ENCODE data around the gene PDZK1IP1. TPM values are rescaled to one million over a fixed set of nuclear protein-coding genes. Genes with fewer than 3 reads are reported as not detected.

Gene PDZK1IP1
- total and polyA plus RNA-seq, 7 experiments from 2014 or later: not detected

DNA sequence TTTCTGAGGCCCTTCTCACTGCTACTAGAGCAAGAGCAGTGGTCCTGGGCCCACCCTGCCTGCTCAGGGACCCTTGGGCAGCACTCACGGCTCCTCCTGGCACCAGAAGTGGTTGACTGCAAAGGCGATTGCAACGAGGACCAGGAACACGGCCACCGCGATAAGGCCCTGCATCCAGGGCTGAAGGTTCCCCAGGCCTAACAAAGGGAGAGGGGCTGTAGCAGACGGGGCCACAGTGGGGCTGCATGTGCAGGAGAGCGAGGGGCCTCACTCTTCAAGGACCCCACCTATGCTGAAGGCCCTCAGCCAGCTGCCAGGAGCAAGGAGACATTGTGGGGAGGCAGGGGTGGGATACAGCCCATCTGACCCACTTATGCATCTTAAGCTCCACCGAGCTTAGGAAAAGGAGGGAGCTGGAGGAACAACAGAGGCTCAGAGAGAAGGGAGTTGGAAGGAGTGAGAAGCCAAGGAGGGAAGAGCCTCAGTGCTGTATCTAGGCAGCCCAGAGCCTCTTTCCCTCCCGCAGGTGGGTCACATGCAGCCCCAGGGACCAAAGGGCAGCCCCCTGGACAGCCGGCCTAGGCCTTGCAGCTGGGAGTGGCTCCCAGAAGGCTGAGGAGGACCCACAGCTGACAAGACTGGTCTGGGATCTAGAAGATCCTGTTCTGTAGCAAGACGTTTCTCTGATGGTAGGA lies 2.5 kb downstream of the PDZK1IP1 start:
- POLR2A ChIA-PET: no interaction called here
- Histone ChIP-seq H3K27ac (ENCODE audit: low read depth, low read length) (no peak overlapping the region), H3K4me1 (ENCODE audit: control insufficient read depth in 2 of 2, insufficient read depth in 2 of 2, low read length in 2 of 2) (no peaks in the 10 kb centered on the region), H3K4me3 (ENCODE audit: low read length) (no peak overlapping the region), H3K36me3 (ENCODE audit: control insufficient read depth in 2 of 3, insufficient read depth in 3 of 3, low read length in 3 of 3) (no peaks in the 10 kb centered on the region), H3K27me3 (ENCODE audit: control insufficient read depth in 2 of 2, insufficient read depth in 2 of 2, low read length in 2 of 2) (no peaks in the 10 kb centered on the region), H3K9me3 (ENCODE audit: control insufficient read depth in 2 of 3, low read length in 3 of 3) (no peaks in the 10 kb centered on the region)
- H3K4me1 Mint-ChIP-seq: peaks cover 0 to 2% (median 0%) of the 10 kb centered on the region in 7 donors
- no peaks in the 10 kb centered on the region for H3K36me3 Mint-ChIP-seq
- DNase-seq (no peak), ATAC-seq (no peak)
- CTCF ChIA-PET: interaction anchor here (0.7 kb wide), 1 partner anchor 8 kb away, joined by 3 read pairs; no protein-coding TSS in a partner anchor
- no peak overlapping the region for H3K27ac Mint-ChIP-seq
- H3K9me3 Mint-ChIP-seq: peaks cover 0 to 2% (median 0%) of the 10 kb centered on the region in 11 donors
- intact Hi-C loops (cut with micrococcal nuclease): no loop called here
- peaks cover 0 to 15% (median 7%) of the 10 kb centered on the region in 5 donors for H3K27me3 Mint-ChIP-seq
- H3K4me3 Mint-ChIP-seq: no peak overlapping the region

DNA sequence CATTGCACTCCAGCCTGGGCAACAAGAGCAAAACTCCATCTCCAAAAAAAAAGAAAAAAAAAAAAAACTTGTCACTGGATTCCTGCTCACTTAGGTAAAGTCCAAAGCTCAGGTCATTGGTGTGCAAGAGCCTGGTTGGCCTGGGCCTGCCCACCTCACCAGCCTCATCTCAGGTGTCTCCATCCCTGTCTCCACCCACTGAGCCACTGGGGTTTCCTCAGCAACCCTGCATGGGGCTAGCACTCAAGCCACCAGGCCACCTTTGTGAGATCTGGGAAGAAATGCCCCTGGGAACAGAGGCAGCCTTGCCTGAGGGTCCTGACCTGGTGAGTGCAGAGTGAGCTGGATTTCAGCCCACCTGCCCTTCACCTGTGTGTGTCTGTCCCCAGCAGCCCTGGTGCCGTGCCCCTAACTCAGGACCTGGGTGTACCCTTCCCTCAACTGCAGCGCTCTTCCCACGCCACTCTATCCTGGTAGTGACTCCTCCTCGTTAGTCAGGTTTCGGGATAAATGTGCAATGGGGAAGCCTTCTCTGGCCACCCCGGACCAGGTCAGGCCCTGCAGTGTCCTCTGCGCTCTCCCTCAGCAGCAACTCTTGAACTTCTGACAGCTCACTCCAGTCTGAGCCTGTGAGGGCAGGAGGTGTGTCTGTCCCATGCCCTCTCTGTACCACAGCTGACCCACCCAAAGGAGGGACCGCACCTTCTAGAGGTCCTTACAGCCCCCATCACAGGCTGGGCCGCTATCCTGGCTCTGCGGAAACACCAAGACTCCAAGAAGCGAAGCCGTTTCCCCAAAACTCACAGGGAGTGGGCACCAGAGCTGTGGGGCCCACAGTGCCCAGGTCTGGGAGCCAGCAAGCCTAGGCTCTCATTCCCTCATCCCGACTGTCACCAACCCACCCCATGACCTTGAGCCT lies 3.3 kb downstream of the PDZK1IP1 start:
- Histone ChIP-seq H3K27me3 (ENCODE audit: control insufficient read depth in 2 of 2, insufficient read depth in 2 of 2, low read length in 2 of 2) (no peaks in the 10 kb centered on the region), H3K4me1 (ENCODE audit: control insufficient read depth in 2 of 2, insufficient read depth in 2 of 2, low read length in 2 of 2) (no peaks in the 10 kb centered on the region), H3K4me3 (ENCODE audit: low read length) (no peak overlapping the region), H3K27ac (ENCODE audit: low read depth, low read length) (no peak overlapping the region), H3K9me3 (ENCODE audit: control insufficient read depth in 2 of 3, low read length in 3 of 3) (no peaks in the 10 kb centered on the region), H3K36me3 (ENCODE audit: control insufficient read depth in 2 of 3, insufficient read depth in 3 of 3, low read length in 3 of 3) (no peaks in the 10 kb centered on the region)
- H3K27me3 Mint-ChIP-seq: peaks cover 0 to 13% (median 8%) of the 10 kb centered on the region in 5 donors
- peak; percentile 8 for ATAC-seq
- H3K4me1 Mint-ChIP-seq: peaks cover 0 to 2% (median 0%) of the 10 kb centered on the region in 7 donors
- DNase-seq: no peak
- intact Hi-C loops (cut with micrococcal nuclease): no loop called here
- ChIA-PET CTCF (interaction anchor here (1.0 kb wide), 1 partner anchor 10 kb away, joined by 3 read pairs; no protein-coding TSS in a partner anchor), POLR2A (no interaction called here)
- no peak overlapping the region for H3K4me3 Mint-ChIP-seq
- no peaks in the 10 kb centered on the region for H3K36me3 Mint-ChIP-seq
- H3K27ac Mint-ChIP-seq: no peak overlapping the region
- peaks cover 0 to 3% (median 0%) of the 10 kb centered on the region in 11 donors for H3K9me3 Mint-ChIP-seq

DNA sequence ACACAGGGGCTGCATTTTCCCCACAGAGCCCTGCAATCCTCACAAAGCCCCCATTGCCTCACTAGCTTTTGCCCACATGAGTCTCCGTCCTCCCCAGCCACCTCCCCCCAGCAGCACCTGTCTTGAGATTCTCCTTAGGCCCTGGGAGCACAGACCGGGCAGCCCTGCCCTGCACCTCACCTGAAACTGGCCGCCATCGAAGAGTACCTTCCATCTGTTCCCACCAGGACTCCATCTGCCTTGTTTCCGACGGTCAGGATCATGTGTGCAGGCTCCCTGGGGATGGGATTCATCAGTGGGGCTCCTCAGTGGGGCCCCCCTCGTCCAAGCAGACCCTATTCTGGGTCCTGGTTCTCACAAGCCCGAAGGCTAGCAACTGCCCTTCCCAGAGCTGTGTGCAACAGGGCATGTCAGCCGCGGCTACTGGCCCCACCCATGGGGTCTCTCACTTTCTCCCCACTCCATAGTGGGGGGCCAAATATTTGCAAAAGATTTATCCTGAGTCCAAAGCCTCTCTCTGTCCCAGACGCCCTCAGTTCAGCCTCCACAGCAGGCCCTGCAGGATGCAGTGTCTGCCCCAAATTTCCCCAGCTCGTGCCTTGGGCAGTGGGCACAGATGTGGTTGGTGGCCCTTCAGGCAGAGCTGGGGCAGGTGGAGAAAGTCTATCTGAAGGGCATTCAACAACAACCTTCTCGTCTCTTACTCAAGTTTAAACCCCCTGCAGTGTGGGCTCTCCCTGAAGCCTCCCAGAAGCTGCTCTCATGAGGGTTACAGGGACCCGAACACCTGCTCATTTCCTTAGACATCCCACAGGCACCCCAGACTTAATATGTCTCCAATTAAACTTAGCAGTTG lies 4.8 kb downstream of the PDZK1IP1 start:
- H3K27me3 ChIP-seq (ENCODE audit: control insufficient read depth in 2 of 2, insufficient read depth in 2 of 2, low read length in 2 of 2): peaks cover 3 to 5% of the 10 kb centered on the region in 2 donors
- no peak overlapping the region for H3K27ac ChIP-seq (ENCODE audit: low read depth, low read length)
- DNase-seq (no peak), ATAC-seq (no peak)
- ChIA-PET CTCF (interaction anchor here (0.5 to 1.4 kb wide), 4 partner anchors 8 to 392 kb away, joined by 3 to 7 read pairs (median 4); no protein-coding TSS in a partner anchor), POLR2A (no interaction called here)
- H3K9me3 ChIP-seq (ENCODE audit: control insufficient read depth in 2 of 3, low read length in 3 of 3): no peaks in the 10 kb centered on the region
- peaks cover 0 to 4% (median 0%) of the 10 kb centered on the region in 5 donors for H3K36me3 Mint-ChIP-seq
- intact Hi-C loops (cut with micrococcal nuclease): no loop called here
- H3K27ac Mint-ChIP-seq: no peak overlapping the region
- H3K4me1 ChIP-seq (ENCODE audit: control insufficient read depth in 2 of 2, insufficient read depth in 2 of 2, low read length in 2 of 2): no peaks in the 10 kb centered on the region
- peaks cover 9 to 23% (median 21%) of the 10 kb centered on the region in 5 donors for H3K27me3 Mint-ChIP-seq
- no peaks in the 10 kb centered on the region for H3K36me3 ChIP-seq (ENCODE audit: control insufficient read depth in 2 of 3, insufficient read depth in 3 of 3, low read length in 3 of 3)
- no peak overlapping the region for H3K4me3 ChIP-seq (ENCODE audit: low read length)
- H3K4me3 Mint-ChIP-seq: no peak overlapping the region
- peaks cover 0 to 5% (median 0%) of the 10 kb centered on the region in 7 donors for H3K4me1 Mint-ChIP-seq
- peaks cover 0 to 1% (median 0%) of the 10 kb centered on the region in 11 donors for H3K9me3 Mint-ChIP-seq

DNA sequence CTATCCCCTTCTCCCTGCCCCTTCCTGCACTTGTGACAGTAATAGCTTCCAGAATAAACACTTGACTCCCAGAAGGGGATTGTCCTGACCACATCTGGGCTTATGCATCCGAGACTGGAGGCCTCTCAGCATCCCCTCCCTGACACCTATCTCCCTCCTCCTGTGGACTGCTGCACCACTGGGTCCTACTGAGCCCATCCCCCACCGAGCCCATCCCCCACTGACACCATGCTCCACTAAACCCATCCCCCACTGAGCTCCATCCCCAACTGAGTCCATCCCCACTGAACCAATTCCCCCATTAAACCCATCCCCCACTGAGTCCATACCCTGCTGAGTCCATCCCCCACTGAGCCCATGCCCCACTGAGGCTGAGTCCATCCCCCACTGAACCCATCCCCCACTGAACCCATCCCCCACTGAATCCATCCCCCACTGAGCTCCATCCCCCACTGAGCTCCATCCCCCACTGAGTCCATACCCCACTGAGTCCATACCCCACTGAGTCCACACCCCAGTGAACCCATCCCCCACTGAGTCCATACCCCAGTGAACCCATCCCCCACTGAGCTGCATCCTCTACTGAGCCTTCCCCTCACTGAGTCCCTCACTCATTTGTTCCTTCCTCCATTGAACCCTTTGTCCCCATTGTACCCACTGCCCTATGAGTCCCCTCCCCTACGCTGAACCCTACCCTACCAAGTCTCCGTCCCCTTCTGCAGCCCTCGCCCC lies 5.6 kb downstream of the PDZK1IP1 start:
- peaks cover 3 to 8% of the 10 kb centered on the region in 2 donors for H3K27me3 ChIP-seq (ENCODE audit: control insufficient read depth in 2 of 2, insufficient read depth in 2 of 2, low read length in 2 of 2)

DNA sequence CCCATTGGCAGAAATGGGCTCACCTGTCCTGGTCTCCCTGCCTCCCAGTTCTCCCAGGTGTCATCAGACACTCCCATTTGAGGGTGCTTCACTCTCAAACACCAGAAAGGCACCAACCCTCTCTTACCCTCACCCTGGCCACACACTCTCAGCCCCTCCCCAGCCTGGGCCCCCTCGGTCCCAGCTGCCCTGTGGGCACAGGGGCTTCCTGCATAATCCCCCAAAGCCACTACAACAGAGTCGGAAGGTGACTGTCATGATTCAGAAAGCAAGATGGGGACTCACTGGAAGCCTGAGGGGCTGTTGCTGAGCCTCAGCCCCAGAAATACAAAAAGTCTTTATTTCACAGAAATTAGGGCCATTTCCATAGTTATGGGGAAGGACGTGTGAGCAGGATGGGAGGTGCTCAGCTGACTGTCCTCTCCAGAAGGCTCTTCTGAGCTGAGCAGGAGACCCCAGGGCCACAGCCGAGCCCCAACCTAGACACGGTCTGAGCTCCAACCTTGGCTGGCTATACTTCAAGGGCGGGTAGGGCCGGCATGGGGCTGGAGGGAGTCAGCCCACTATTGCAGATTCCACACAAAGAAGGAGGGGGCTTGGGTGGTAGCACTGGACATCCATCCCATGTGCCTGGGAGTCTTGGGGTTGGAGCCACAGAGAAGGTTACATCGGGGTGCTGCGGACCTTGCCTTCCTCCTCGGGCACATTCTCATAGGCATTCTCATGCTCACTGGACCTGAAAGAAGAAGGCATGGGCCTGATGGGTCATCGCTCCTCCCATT lies 6.3 kb downstream of the PDZK1IP1 start:
- H3K27me3 ChIP-seq (ENCODE audit: control insufficient read depth in 2 of 2, insufficient read depth in 2 of 2, low read length in 2 of 2): peaks cover 3 to 8% of the 10 kb centered on the region in 2 donors
- ATAC-seq (no peak), DNase-seq (no peak)
- Mint-ChIP-seq H3K27ac (peak overlapping the region in 1 of 9 donors; percentile 12), H3K9me3 (peaks cover 0 to 1% (median 0%) of the 10 kb centered on the region in 11 donors), H3K4me1 (peaks cover 7 to 14% (median 10%) of the 10 kb centered on the region in 7 donors), H3K27me3 (peaks cover 17 to 34% (median 29%) of the 10 kb centered on the region in 5 donors), H3K36me3 (peaks cover 0 to 4% (median 0%) of the 10 kb centered on the region in 5 donors), H3K4me3 (no peak overlapping the region)
- H3K4me1 ChIP-seq (ENCODE audit: control insufficient read depth in 2 of 2, insufficient read depth in 2 of 2, low read length in 2 of 2): peaks cover 4 to 7% of the 10 kb centered on the region in 2 donors
- intact Hi-C loops (cut with micrococcal nuclease): no loop called here
- CTCF ChIA-PET: interaction anchor here (0.8 to 1.4 kb wide), 3 partner anchors 9 to 253 kb away, joined by 3 to 7 read pairs (median 4); no protein-coding TSS in a partner anchor
- H3K4me3 ChIP-seq (ENCODE audit: low read length): no peak overlapping the region
- no peaks in the 10 kb centered on the region for H3K36me3 ChIP-seq (ENCODE audit: control insufficient read depth in 2 of 3, insufficient read depth in 3 of 3, low read length in 3 of 3)
- POLR2A ChIA-PET: no interaction called here
- H3K27ac ChIP-seq (ENCODE audit: low read depth, low read length): no peak overlapping the region
- no peaks in the 10 kb centered on the region for H3K9me3 ChIP-seq (ENCODE audit: control insufficient read depth in 2 of 3, low read length in 3 of 3)

More for the DNA sequence above, 5.6 kb downstream of the PDZK1IP1 start:
- H3K4me1 Mint-ChIP-seq: peaks cover 3 to 10% (median 5%) of the 10 kb centered on the region in 7 donors
- Histone ChIP-seq H3K36me3 (ENCODE audit: control insufficient read depth in 2 of 3, insufficient read depth in 3 of 3, low read length in 3 of 3) (no peaks in the 10 kb centered on the region), H3K27ac (ENCODE audit: low read depth, low read length) (no peak overlapping the region), H3K9me3 (ENCODE audit: control insufficient read depth in 2 of 3, low read length in 3 of 3) (no peaks in the 10 kb centered on the region), H3K4me3 (ENCODE audit: low read length) (no peak overlapping the region), H3K4me1 (ENCODE audit: control insufficient read depth in 2 of 2, insufficient read depth in 2 of 2, low read length in 2 of 2) (peaks cover 3 to 5% of the 10 kb centered on the region in 2 donors)
- no peak overlapping the region for H3K4me3 Mint-ChIP-seq
- POLR2A ChIA-PET: no interaction called here
- CTCF ChIA-PET: interaction anchor here (0.5 to 1.4 kb wide), 4 partner anchors 8 to 393 kb away, joined by 3 to 7 read pairs (median 4); no protein-coding TSS in a partner anchor
- ATAC-seq (no peak), DNase-seq (no peak)
- H3K36me3 Mint-ChIP-seq: peaks cover 0 to 4% (median 0%) of the 10 kb centered on the region in 5 donors
- H3K9me3 Mint-ChIP-seq: peaks cover 0 to 1% (median 0%) of the 10 kb centered on the region in 11 donors
- intact Hi-C loops (cut with micrococcal nuclease): no loop called here
- no peak overlapping the region for H3K27ac Mint-ChIP-seq
- H3K27me3 Mint-ChIP-seq: peaks cover 14 to 29% (median 27%) of the 10 kb centered on the region in 5 donors
